ENCODE results near the gene RAB10. TPM values are rescaled to one million over a fixed set of nuclear protein-coding genes. Genes with fewer than 3 reads are reported as not detected.
A peak's percentile ranks its signal among the peaks of the same experiment; 100 is the strongest.

The RAB10 gene
- total RNA-seq, 2 donors from 2014 or later, result 115 to 121 TPM

DNA sequence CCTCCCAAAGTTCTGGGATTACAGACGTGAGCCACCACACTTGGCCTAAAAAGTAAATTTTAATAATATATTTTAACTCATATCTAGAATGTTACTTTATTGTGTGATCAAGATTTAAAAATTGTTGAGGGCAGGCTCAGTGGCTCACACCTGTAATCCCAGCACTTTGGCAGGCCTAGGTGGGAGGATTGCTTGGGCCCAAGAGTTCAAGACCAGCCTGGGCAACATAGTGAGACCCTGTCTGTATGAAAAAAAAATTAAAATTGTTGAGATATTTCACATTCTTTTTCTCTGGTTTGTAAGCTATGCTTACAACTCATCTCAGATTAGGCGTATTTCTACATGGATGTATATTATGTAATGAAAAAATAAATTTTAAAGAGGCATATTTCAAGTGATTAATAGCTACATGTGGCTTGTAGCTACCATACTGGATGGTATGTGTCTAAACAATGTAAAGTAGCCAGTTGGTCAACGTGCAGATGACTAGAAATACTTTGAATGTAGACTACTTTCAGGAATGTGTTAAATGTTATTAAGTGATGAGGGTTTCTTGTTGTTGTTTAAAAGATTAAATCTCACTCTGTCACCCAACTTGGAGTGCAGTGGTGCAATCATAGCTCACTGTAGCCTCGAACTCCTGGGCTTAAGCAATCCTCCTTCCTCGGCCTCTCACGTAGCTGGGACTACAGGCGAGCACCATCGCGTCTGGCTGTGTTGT, 5.9 kb downstream of the RAB10 start:
- H3K9me3 Mint-ChIP-seq, result peaks cover under 1% of the 10 kb centered on the region
- H3K4me3 Mint-ChIP-seq, result no peak overlapping the region
- WGBS, 2 experiments (ENCODE audit: insufficient coverage in 1 of 2, insufficient read length in 1 of 2), result 90 to 93% methylated on average over 5 to 8 of the region's 9 CpGs

DNA sequence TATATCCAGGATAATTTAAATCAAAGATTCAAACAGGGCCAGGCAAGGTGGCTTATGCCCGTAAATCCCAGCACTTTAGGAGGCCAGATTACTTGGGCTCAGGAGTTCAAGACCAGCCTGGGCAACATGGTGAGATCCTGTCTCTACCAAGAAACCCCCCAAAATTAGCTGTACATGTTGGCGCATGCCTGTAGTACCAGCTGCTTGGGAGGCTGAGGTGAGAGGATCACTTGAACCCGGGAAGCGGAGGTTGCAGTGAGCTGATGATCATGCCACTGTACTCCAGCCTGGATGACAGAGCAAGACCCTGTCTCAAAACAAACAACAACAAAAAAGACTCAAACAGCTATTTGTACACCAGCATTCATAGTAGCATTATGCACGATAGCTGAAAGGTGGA, 9.2 kb downstream of the RAB10 start:
- H3K27me3 Mint-ChIP-seq (ENCODE audit: insufficient read depth), result no peaks in the 10 kb centered on the region
- no peak for DNase-seq
- Histone ChIP-seq H3K4me3 (ENCODE audit: low read length) (no peak overlapping the region), H3K27ac (ENCODE audit: low read depth, low read length) (no peak overlapping the region), H3K36me3 (ENCODE audit: control insufficient read depth, insufficient read depth, low read length) (peaks cover 57% of the 10 kb centered on the region), H3K9me3 (ENCODE audit: control insufficient read depth, low read length) (no peaks in the 10 kb centered on the region), H3K9ac (ENCODE audit: extremely low read depth, low read length, poor library complexity, severe bottlenecking) (no peak overlapping the region), H3K4me1 (ENCODE audit: control insufficient read depth, insufficient read depth, low read length) (no peaks in the 10 kb centered on the region), H3K27me3 (ENCODE audit: control insufficient read depth, insufficient read depth, low read length, poor library complexity, severe bottlenecking) (no peaks in the 10 kb centered on the region)
- TF ChIP-seq, protein P1, sequence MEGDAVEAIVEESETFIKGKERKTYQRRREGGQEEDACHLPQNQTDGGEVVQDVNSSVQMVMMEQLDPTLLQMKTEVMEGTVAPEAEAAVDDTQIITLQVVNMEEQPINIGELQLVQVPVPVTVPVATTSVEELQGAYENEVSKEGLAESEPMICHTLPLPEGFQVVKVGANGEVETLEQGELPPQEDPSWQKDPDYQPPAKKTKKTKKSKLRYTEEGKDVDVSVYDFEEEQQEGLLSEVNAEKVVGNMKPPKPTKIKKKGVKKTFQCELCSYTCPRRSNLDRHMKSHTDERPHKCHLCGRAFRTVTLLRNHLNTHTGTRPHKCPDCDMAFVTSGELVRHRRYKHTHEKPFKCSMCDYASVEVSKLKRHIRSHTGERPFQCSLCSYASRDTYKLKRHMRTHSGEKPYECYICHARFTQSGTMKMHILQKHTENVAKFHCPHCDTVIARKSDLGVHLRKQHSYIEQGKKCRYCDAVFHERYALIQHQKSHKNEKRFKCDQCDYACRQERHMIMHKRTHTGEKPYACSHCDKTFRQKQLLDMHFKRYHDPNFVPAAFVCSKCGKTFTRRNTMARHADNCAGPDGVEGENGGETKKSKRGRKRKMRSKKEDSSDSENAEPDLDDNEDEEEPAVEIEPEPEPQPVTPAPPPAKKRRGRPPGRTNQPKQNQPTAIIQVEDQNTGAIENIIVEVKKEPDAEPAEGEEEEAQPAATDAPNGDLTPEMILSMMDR (conservative IDR thresholded peaks at IDR 0.05), result no peak
- H3K4me3 Mint-ChIP-seq, result no peak overlapping the region
- H3K36me3 Mint-ChIP-seq (ENCODE audit: low read depth), result peaks cover 37% of the 10 kb centered on the region
- H3K27ac Mint-ChIP-seq, result peak overlapping the region; percentile 39
- H3K9me3 Mint-ChIP-seq, result peaks cover 5% of the 10 kb centered on the region
- WGBS, 2 experiments (ENCODE audit: insufficient coverage in 1 of 2, insufficient read length in 1 of 2), result 93 to 100% methylated on average over 1 to 5 of the region's 5 CpGs
- H3K4me1 Mint-ChIP-seq, result peaks cover 14% of the 10 kb centered on the region

More for the DNA sequence above, 5.9 kb downstream of the RAB10 start:
- no peak overlapping the region for H3K27ac Mint-ChIP-seq
- TF ChIP-seq, protein P1 (conservative IDR thresholded peaks at IDR 0.05), result no peak
- peaks cover 18% of the 10 kb centered on the region for H3K4me1 Mint-ChIP-seq
- Histone ChIP-seq H3K9me3 (ENCODE audit: control insufficient read depth, low read length) (no peaks in the 10 kb centered on the region), H3K27me3 (ENCODE audit: control insufficient read depth, insufficient read depth, low read length, poor library complexity, severe bottlenecking) (no peaks in the 10 kb centered on the region), H3K4me3 (ENCODE audit: low read length) (no peak overlapping the region), H3K27ac (ENCODE audit: low read depth, low read length) (no peak overlapping the region), H3K4me1 (ENCODE audit: control insufficient read depth, insufficient read depth, low read length) (no peaks in the 10 kb centered on the region), H3K9ac (ENCODE audit: extremely low read depth, low read length, poor library complexity, severe bottlenecking) (no peak overlapping the region), H3K36me3 (ENCODE audit: control insufficient read depth, insufficient read depth, low read length) (peaks cover 60% of the 10 kb centered on the region)
- H3K27me3 Mint-ChIP-seq (ENCODE audit: insufficient read depth), result no peaks in the 10 kb centered on the region
- peaks cover 35% of the 10 kb centered on the region for H3K36me3 Mint-ChIP-seq (ENCODE audit: low read depth)
- DNase-seq, result peak; percentile 3

DNA sequence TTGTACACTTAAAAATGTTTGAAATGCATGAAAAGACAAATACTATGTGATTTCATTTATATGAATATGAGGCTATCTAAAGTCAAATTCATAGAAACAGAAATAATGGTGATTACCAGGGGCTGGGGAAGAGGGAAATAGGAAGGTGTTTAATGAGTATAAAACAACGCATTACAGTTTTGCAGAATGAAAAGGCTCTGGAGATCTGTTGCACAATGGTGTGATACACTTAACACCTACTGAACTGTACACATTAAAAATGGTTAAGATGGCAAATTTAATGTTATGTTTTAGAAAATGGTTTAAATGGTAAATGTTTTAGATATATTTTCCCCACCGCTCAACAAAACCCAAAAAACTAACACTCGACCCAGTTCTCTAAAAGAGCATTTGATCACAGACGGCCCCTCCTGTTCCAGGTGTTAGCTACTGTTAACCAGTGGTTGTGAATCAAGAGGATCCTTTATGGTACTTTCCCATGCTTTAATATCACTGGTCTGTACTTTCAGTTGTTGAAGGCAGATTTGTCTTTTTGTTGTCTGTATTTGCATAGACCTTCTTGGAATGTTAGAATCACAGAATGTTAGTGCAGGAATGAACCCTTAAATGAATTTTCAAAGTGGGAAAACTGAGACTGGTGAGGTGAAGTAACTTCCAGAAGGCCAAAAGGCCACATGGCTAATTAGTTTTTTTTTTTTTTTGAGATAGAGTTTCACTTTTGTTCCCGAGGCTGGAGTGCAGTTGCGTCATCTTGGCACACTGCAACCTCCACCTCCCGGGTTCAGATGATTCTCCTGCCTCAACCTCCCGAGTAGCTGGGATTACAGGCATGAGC, 10.2 kb downstream of the RAB10 start:
- H3K4me3 Mint-ChIP-seq, result no peak overlapping the region
- Histone ChIP-seq H3K9ac (ENCODE audit: extremely low read depth, low read length, poor library complexity, severe bottlenecking) (no peak overlapping the region), H3K9me3 (ENCODE audit: control insufficient read depth, low read length) (no peaks in the 10 kb centered on the region), H3K27ac (ENCODE audit: low read depth, low read length) (no peak overlapping the region), H3K27me3 (ENCODE audit: control insufficient read depth, insufficient read depth, low read length, poor library complexity, severe bottlenecking) (no peaks in the 10 kb centered on the region), H3K36me3 (ENCODE audit: control insufficient read depth, insufficient read depth, low read length) (peaks cover 53% of the 10 kb centered on the region), H3K4me3 (ENCODE audit: low read length) (no peak overlapping the region), H3K4me1 (ENCODE audit: control insufficient read depth, insufficient read depth, low read length) (no peaks in the 10 kb centered on the region)
- WGBS, 2 experiments (ENCODE audit: insufficient coverage in 1 of 2, insufficient read length in 1 of 2), result 92 to 96% methylated on average over 6 to 7 of the region's 8 CpGs
- peaks cover 17% of the 10 kb centered on the region for H3K4me1 Mint-ChIP-seq
- H3K9me3 Mint-ChIP-seq, result peaks cover 5% of the 10 kb centered on the region
- H3K36me3 Mint-ChIP-seq (ENCODE audit: low read depth), result peaks cover 33% of the 10 kb centered on the region
- peak; percentile 26 for DNase-seq
- peak overlapping the region; percentile 65 for H3K27ac Mint-ChIP-seq
- no peaks in the 10 kb centered on the region for H3K27me3 Mint-ChIP-seq (ENCODE audit: insufficient read depth)
- TF ChIP-seq, protein P1 (conservative IDR thresholded peaks at IDR 0.05), result no peak
